GM19035 (cell line): Measurements from ENCODE around the gene VPS54.
"Not testable (repeated sequence)": the region's sequence is repeated elsewhere in the genome, so short reads cannot be mapped to it uniquely, and the experiment has no call there.

Experiments
- ATAC-seq: cut with Tn5 transposase; IDR thresholded peaks from one replicate; pipeline ENCODE4 v1.9.1; 2021; ENCODE audit not compliant: unreplicated experiment

The VPS54 gene

DNA sequence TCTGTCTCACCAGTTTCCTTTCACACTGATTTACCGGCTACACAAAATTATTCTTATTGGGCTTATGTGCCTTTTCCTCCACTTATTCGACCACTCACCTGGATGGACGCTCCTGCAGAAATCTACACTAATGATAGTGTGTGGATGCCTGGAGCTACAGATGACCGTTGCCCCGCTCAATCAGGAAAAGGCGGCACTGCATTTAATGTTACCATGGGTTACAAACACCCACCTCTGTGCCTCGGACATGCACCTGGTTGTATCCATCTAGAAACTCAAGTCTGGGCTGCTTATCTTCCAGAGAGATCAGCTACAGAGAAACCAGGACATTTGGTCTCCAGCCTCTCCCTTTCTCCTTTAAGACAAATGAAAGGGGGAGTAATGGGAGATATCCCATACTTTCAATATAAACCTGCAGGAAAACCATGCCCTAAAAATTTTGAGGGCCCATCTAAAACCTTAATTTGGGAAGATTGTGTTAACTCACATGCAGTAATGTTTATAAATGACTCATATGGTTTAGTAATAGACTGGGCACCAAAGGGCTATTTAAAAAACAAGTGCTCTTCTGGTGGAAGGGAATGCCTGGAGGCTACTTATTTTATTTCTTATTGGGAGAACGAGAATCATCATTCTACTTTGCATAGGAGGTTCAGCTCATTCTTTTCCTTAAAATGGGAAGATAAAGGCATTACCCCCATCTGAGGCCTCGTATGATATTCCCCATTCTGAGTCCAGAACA lies 24.7 kb downstream of the VPS54 start:
- not testable (repeated sequence) for ATAC-seq

DNA sequence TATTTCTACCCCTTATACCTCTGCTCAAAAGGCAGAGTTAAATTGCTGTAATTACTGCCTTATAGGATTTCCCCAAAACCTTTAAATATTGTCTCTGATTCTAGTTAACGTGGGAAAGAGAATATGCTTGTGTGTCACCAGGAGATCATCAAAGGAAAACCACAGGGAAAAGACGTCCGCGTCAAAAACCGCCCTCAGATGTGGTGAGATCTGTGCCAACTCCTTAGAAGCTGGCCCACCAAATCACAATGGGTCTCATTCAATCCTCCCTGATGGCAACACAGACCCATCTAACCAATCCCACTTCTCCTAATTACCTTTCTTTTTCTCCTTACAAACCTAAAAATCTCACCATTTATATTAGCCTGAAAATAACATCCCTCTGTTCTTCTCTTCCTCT lies 25.4 kb downstream of the VPS54 start:
- no peak for ATAC-seq

DNA sequence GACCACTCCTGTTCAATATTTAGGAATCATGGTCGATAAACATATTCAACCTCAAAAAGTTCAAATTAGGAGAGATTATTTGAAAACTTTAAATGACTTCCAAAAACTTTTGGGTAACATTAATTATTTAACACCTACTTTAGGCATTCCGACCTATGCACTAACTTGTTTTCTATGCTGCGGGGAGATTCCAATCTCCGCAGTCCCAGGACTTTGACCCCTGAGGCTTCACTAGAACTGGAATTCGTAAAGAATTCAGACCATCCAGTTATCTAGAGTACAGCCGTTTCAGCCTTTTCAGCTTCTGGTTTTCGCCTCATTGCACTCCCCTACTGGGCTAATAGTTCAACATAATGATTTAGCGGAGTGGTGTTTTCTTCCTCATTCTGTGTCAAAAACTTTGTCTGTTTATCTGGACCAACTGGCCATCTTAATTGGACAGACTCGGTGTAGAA lies 26.1 kb downstream of the VPS54 start:
- ATAC-seq, result not testable (repeated sequence)

DNA sequence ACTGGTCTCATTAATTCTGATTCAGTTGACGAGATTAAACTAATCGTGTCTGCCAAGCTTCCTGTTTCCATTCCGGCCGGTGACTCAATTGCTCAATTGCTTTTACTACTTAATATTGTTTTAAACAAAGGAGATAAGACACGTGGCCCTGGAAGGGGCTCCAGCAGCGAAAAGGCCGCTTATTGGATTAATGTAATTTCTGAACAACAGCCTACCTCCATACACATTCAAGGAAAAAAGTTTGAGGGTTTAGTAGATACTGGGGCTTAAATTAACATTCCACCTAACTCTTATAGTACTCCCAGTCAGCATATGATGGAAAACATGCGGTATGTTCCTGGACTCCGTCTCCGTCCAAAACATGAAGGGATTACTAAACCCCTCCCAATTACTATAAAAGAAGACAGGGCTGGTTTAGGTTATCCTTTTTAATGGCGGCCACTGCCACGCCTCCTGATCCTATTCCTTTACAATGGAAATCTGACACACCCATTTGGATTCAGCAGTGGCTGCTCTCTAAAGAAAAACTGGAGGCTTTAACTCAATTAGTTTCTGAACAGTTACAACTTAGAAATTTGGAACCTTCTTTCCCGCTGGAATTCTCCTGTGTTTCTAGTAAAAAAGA lies 27.1 kb downstream of the VPS54 start:
- ATAC-seq, result no peak

DNA sequence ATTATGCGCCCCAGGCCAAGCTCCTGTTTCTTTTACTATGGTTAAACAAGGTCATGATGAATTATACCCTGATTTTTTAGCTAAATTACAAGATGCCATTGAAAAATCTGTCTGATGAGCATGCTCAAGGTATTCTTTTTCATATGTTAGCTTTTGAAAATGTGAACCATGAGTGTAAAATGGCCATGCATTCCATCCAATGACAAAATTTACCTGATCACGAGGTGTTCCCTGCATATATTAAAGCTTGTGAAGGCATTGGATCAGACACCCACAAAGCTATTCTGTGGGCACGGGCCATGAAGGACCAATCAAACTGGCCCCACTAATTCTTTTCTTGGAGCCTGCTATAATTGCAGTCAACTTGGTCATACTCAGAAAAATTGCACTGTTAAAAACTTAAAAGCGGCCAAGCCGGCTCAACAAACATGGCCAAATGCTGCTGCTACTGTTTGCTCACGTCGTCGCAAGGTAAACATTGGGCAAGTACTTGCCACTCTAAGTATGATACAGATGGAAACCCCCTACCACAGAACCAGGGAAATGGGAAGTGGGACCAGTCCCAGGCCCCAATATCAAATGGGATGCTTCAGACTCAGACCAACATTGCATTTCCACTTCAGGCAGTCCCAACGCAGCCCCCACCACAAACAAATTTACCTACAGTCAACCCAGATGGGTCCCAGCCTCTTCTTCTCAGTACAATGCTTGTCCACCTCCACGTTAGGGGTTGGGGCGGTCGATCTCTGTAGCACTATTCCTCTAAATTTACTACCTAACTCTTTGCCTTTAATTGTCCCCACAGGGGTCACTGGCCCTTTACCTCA lies 27.8 kb downstream of the VPS54 start:
- ATAC-seq, result not testable (repeated sequence)

GRCh38 chr2:63990072-63990471 lies 29.2 kb downstream of the VPS54 start:
- no peak for ATAC-seq

- ATAC-seq, result not testable (repeated sequence)
These were observed 30.3 kb downstream of the VPS54 start for GRCh38 chr2:63988842-63989436.

GRCh38 chr2:63984606-63985359 lies 34.4 kb downstream of the VPS54 start:
- ATAC-seq, result no peak

- ATAC-seq, result no peak
These were observed 35.1 kb downstream of the VPS54 start for GRCh38 chr2:63983986-63984605.

DNA sequence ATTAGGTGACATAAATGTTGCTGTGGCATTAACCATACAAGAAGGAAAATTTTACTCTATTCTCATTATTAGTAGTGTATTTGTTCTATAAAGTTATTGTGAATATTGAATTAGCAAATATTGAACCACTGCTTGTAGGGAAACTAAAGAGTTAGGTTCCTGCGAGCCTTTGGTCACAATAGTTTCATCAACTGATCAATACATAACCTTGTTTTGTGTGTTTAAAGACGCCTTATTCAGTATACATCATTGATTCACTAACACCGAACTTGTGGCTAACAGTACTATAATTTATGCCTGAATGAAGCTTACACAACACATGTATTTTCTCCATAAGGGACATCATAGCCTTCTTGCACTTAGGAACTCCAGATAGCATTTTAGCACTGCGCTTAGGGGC lies 36.9 kb downstream of the VPS54 start:
- ATAC-seq, result no peak

DNA sequence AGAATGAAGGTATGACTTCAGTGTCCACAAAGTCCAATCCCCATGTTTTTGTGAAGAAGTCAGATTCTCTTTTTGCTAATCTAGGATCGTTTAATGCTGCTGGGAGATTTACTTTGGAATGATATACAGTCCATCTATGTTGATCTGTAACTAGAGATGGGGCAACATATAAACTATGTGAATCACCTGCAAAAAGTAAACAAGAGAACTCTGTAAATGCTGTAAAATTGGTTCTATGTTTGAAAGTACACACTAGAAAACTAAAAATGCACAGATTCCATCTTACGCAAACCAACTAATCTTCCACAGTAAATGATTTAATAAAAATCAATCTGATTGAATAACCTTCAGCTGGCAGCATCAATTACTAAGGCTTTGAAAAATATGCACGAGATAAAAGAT lies 37.5 kb downstream of the VPS54 start:
- no peak for ATAC-seq

- no peak for ATAC-seq
These were observed 38.4 kb downstream of the VPS54 start for GRCh38 chr2:63980794-63981193.

DNA sequence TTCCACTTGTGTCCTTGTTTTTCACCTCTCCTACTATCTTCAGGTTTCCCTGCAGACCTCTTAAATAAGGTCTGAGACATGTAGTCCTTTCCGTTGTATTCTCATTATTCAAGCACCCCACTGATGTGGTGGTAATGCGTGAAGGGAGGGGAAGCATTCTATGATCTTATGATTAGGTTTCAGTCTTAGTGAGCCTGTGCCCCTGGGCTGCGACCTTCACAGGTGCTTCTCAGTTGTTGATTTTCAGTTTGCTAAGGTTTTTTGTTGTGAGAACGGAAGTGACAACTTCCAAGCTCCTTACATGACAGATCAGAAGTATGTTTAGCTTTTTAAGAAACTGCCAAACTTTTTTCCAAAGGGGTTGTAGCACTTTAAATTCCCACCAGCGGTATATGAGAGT lies 41.3 kb downstream of the VPS54 start:
- ATAC-seq, result peak; percentile 94

GRCh38 chr2:63976125-63976510 lies 43.1 kb downstream of the VPS54 start:
- no peak for ATAC-seq

DNA sequence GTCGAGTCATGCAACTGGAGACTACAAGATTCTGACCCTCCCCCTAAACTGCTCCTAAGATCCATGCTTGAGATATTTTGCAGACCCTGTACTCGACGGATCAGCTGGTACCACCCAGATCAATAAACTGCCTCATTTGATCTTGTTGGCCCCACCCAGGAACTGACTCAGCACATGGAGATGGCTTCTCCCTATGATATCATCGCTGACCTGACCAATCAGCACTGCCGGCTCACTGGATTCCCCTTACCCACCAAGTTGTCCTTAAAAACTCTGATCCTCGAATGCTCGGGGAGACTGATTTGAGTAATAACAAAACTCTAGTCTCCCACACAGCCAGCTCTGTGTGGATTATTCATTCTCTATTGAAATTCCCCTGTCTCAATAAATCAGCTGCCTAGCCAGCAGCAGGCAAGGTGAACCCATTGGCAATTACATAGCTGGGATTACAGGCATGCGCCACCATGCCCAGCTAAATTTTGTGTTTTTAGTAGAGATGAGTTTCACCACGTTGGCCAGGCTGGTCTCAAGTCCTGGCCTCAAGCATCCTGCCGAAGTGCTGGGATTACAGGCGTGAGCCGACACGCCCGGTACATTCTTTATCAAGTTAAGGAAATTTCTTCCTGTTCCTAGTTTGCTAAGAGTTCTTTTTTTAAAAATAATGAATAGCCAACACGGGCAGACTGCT lies 43.6 kb downstream of the VPS54 start:
- no peak for ATAC-seq

DNA sequence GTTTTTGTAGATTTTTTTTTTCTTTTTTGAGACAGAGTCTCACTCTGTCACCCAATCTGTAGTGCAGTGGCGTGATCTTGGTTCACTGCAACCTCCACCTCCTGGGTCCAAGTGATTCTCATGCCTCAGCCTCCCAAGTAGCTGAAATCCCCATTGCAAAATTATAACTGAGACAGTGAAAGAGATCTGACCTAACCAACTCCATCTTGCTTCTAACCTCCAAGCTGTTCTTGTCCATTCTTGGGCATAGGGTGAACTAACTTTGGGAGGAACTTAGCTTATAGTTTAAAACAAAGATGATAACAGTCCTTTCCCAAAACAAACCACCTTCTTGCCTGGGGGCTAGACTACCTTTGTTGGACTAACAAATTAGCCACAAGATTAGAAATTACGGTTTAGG lies 44.2 kb downstream of the VPS54 start:
- not testable (repeated sequence) for ATAC-seq

GRCh38 chr2:63962186-63962585 lies 57.0 kb downstream of the VPS54 start:
- ATAC-seq, result no peak

- no peak for ATAC-seq
These were observed 68.8 kb downstream of the VPS54 start for GRCh38 chr2:63950414-63950813.

- ATAC-seq, result no peak
These were observed 76.4 kb downstream of the VPS54 start for GRCh38 chr2:63942788-63943187.

- not testable (repeated sequence) for ATAC-seq
These were observed 87.1 kb downstream of the VPS54 start for GRCh38 chr2:63932104-63932503.
